Dendritic cell treated with granulocyte-macrophage colony-stimulating factor and Interleukin-4, amounts not matched to agents 40 ng/mL and 50 ng/mL, for 4 days (primary cell): Measurements from ENCODE around the gene PPP1R27.
"Not testable (repeated sequence)": the region's sequence is repeated elsewhere in the genome, so short reads cannot be mapped to it uniquely, and the experiment has no call there.

Experiments used
- H3K27ac Mint-ChIP-seq: one replicate; pipeline ENCODE4 v1.8.0; 2022; ENCODE audit warnings: mild to moderate bottlenecking, mixed read lengths
- H3K27me3 Mint-ChIP-seq: one replicate; pipeline ENCODE4 v1.8.0; 2022; ENCODE audit warnings: mild to moderate bottlenecking, mixed read lengths
- H3K36me3 Mint-ChIP-seq: one replicate; pipeline ENCODE4 v1.8.0; 2022; ENCODE audit warnings: low read depth, mixed read lengths
- H3K4me1 Mint-ChIP-seq: one replicate; pipeline ENCODE4 v1.8.0; 2022; ENCODE audit warnings: low read depth, mixed read lengths
- H3K4me3 Mint-ChIP-seq: one replicate; pipeline ENCODE4 v1.8.0; 2022; ENCODE audit warnings: mild to moderate bottlenecking, moderate library complexity, mixed read lengths
- H3K9me3 Mint-ChIP-seq: one replicate; pipeline ENCODE4 v1.8.0; 2022; ENCODE audit warnings: mixed read lengths
- intact Hi-C: fragments of 100-400 bp; cut with micrococcal nuclease; formaldehyde crosslinking; loops from one replicate; pipeline ENCODE4 v1.15.0; 2022

The PPP1R27 gene

GRCh38 chr17:81841866-81842265 lies 7.0 kb upstream of the PPP1R27 start:
- intact Hi-C loops, result no loop called here
- peaks cover 47% of the 10 kb centered on the region for H3K36me3 Mint-ChIP-seq
- H3K27ac Mint-ChIP-seq, result no peak overlapping the region
- peaks cover 44% of the 10 kb centered on the region for H3K4me1 Mint-ChIP-seq
- no peaks in the 10 kb centered on the region for H3K27me3 Mint-ChIP-seq
- no peaks in the 10 kb centered on the region for H3K9me3 Mint-ChIP-seq
- no peak overlapping the region for H3K4me3 Mint-ChIP-seq

GRCh38 chr17:81840826-81841778 lies 6.3 kb upstream of the PPP1R27 start:
- Mint-ChIP-seq H3K27ac (no peak overlapping the region), H3K9me3 (no peaks in the 10 kb centered on the region), H3K36me3 (peaks cover 40% of the 10 kb centered on the region), H3K4me1 (peaks cover 50% of the 10 kb centered on the region), H3K4me3 (no peak overlapping the region), H3K27me3 (no peaks in the 10 kb centered on the region)
- intact Hi-C loops, result no loop called here

- H3K27me3 Mint-ChIP-seq, H3K9me3 Mint-ChIP-seq, H3K27ac Mint-ChIP-seq, H3K4me3 Mint-ChIP-seq, intact Hi-C loops: not testable (repeated sequence)
- peaks cover 55% of the 10 kb centered on the region for H3K4me1 Mint-ChIP-seq
- peaks cover 29% of the 10 kb centered on the region for H3K36me3 Mint-ChIP-seq
Observed at GRCh38 chr17:81840059-81840458, 5.2 kb upstream of the PPP1R27 start.

GRCh38 chr17:81839301-81839700 lies 4.5 kb upstream of the PPP1R27 start:
- Mint-ChIP-seq H3K9me3 (no peaks in the 10 kb centered on the region), H3K4me1 (peaks cover 51% of the 10 kb centered on the region), H3K4me3 (no peak overlapping the region), H3K27me3 (no peaks in the 10 kb centered on the region), H3K36me3 (peaks cover 22% of the 10 kb centered on the region), H3K27ac (no peak overlapping the region)
- intact Hi-C loops, result no loop called here

GRCh38 chr17:81838753-81839255 lies 4.0 kb upstream of the PPP1R27 start:
- Mint-ChIP-seq H3K4me1 (peaks cover 49% of the 10 kb centered on the region), H3K27me3 (no peaks in the 10 kb centered on the region), H3K9me3 (no peaks in the 10 kb centered on the region), H3K36me3 (peaks cover 17% of the 10 kb centered on the region), H3K27ac (no peak overlapping the region), H3K4me3 (no peak overlapping the region)
- intact Hi-C loops, result no loop called here

GRCh38 chr17:81837641-81838040 lies 2.8 kb upstream of the PPP1R27 start:
- intact Hi-C loops, result no loop called here
- H3K4me3 Mint-ChIP-seq, result no peak overlapping the region

GRCh38 chr17:81833921-81834830 lies 674 bp downstream of the PPP1R27 start:
- H3K36me3 Mint-ChIP-seq, result peaks cover 18% of the 10 kb centered on the region
- no peaks in the 10 kb centered on the region for H3K27me3 Mint-ChIP-seq
- H3K4me1 Mint-ChIP-seq, result peaks cover 58% of the 10 kb centered on the region
- peak overlapping the region; percentile 77 for H3K4me3 Mint-ChIP-seq
- no peaks in the 10 kb centered on the region for H3K9me3 Mint-ChIP-seq
- peak overlapping the region; percentile 97 for H3K27ac Mint-ChIP-seq
- intact Hi-C loops, result no loop called here

More at GRCh38 chr17:81837641-81838040, 2.8 kb upstream of the PPP1R27 start:
- Mint-ChIP-seq H3K4me1 (peaks cover 44% of the 10 kb centered on the region), H3K27ac (no peak overlapping the region), H3K9me3 (no peaks in the 10 kb centered on the region), H3K27me3 (no peaks in the 10 kb centered on the region), H3K36me3 (peaks cover 6% of the 10 kb centered on the region)

GRCh38 chr17:81833160-81833920 lies 1.5 kb downstream of the PPP1R27 start, which contains the start of gene MCRIP1:
Gene MCRIP1, minus strand, starts transcription at chr17:81833291. Its CDS starts 8,785 bp downstream, at chr17:81824506.
- Mint-ChIP-seq H3K27me3 (no peaks in the 10 kb centered on the region), H3K9me3 (no peaks in the 10 kb centered on the region), H3K36me3 (peaks cover 18% of the 10 kb centered on the region), H3K4me1 (peaks cover 64% of the 10 kb centered on the region), H3K27ac (peak within 1 kb of the TSS; percentile 97), H3K4me3 (peak within 1 kb of the TSS; percentile 90)
- intact Hi-C loops, result no loop called here

- Mint-ChIP-seq H3K4me3 (peak overlapping the region; percentile 90), H3K4me1 (peaks cover 61% of the 10 kb centered on the region), H3K27me3 (no peaks in the 10 kb centered on the region), H3K36me3 (peaks cover 18% of the 10 kb centered on the region), H3K27ac (peak overlapping the region; percentile 97), H3K9me3 (no peaks in the 10 kb centered on the region)
- intact Hi-C loops, result loop anchor here (1.0 kb wide), 1 partner anchor 10 kb away; no protein-coding TSS in a partner anchor
Observed at GRCh38 chr17:81832608-81833159, 2.2 kb downstream of the PPP1R27 start.

- intact Hi-C loops, result loop anchor here (1.0 kb wide), 1 partner anchor 10 kb away; no protein-coding TSS in a partner anchor
- no peaks in the 10 kb centered on the region for H3K27me3 Mint-ChIP-seq
- H3K9me3 Mint-ChIP-seq, result no peaks in the 10 kb centered on the region
- peak overlapping the region; percentile 97 for H3K27ac Mint-ChIP-seq
- peaks cover 55% of the 10 kb centered on the region for H3K4me1 Mint-ChIP-seq
- peaks cover 18% of the 10 kb centered on the region for H3K36me3 Mint-ChIP-seq
- peak overlapping the region; percentile 90 for H3K4me3 Mint-ChIP-seq
Observed at GRCh38 chr17:81831957-81832607, 2.8 kb downstream of the PPP1R27 start.

- intact Hi-C loops, result no loop called here
Observed at GRCh38 chr17:81831563-81831956, 3.3 kb downstream of the PPP1R27 start.

GRCh38 chr17:81829858-81830257 lies 5.0 kb downstream of the PPP1R27 start:
- no peak overlapping the region for H3K27ac Mint-ChIP-seq
- H3K4me1 Mint-ChIP-seq, result peaks cover 48% of the 10 kb centered on the region
- no peaks in the 10 kb centered on the region for H3K27me3 Mint-ChIP-seq
- intact Hi-C loops, result no loop called here
- no peaks in the 10 kb centered on the region for H3K9me3 Mint-ChIP-seq
- no peak overlapping the region for H3K4me3 Mint-ChIP-seq
- peaks cover 18% of the 10 kb centered on the region for H3K36me3 Mint-ChIP-seq

More at GRCh38 chr17:81831563-81831956, 3.3 kb downstream of the PPP1R27 start:
- H3K27me3 Mint-ChIP-seq, result no peaks in the 10 kb centered on the region
- peak overlapping the region; percentile 97 for H3K27ac Mint-ChIP-seq
- no peaks in the 10 kb centered on the region for H3K9me3 Mint-ChIP-seq
- peaks cover 52% of the 10 kb centered on the region for H3K4me1 Mint-ChIP-seq
- H3K36me3 Mint-ChIP-seq, result peaks cover 18% of the 10 kb centered on the region
- peak overlapping the region; percentile 90 for H3K4me3 Mint-ChIP-seq
